ENCODE measurements around the gene CTCF.

CTCF gene

GRCh38 chr16:67549936-67550335 lies 12.4 kb upstream of the CTCF start:
- no peak for DNase-seq
- no peak overlapping the region for H3K4me3 Mint-ChIP-seq
- H3K27me3 Mint-ChIP-seq: no peaks in the 10 kb centered on the region
- H3K36me3 Mint-ChIP-seq (ENCODE audit: low read depth): peaks cover 34% of the 10 kb centered on the region
- peak overlapping the region; percentile 74 for H3K27ac Mint-ChIP-seq
- no peaks in the 10 kb centered on the region for H3K9me3 Mint-ChIP-seq
- peaks cover 54% of the 10 kb centered on the region for H3K4me1 Mint-ChIP-seq (ENCODE audit: low read depth)

GRCh38 chr16:67551091-67551490 lies 11.2 kb upstream of the CTCF start:
- Mint-ChIP-seq H3K9me3 (no peaks in the 10 kb centered on the region), H3K4me1 (ENCODE audit: low read depth) (peaks cover 64% of the 10 kb centered on the region), H3K27ac (no peak overlapping the region), H3K36me3 (ENCODE audit: low read depth) (peaks cover 28% of the 10 kb centered on the region), H3K27me3 (no peaks in the 10 kb centered on the region), H3K4me3 (no peak overlapping the region)
- DNase-seq: no peak

DNA sequence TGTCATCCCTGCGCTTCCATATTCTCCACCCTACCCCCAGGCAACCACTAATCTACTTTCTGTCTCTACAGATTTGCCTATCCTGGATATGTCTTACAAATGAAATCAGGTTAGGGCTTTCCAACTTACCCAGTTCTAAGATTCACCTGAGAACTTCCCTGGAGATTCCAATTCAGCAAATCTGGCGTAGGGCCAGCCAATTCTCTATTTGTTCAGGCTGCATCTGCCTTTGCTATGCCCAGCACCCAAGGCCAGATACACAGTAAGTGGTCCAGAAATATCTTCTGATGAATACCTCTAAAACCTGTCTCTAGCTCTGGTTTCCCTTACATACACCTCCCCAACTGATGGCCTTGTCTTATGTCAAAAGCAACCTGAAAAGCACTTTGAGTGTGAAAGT lies 10.4 kb upstream of the CTCF start:
- Mint-ChIP-seq H3K27ac (peak overlapping the region; percentile 91), H3K4me1 (ENCODE audit: low read depth) (peaks cover 67% of the 10 kb centered on the region), H3K36me3 (ENCODE audit: low read depth) (peaks cover 20% of the 10 kb centered on the region), H3K27me3 (no peaks in the 10 kb centered on the region), H3K9me3 (no peaks in the 10 kb centered on the region), H3K4me3 (no peak overlapping the region)
- no peak for DNase-seq

- DNase-seq: no peak
- no peaks in the 10 kb centered on the region for H3K9me3 Mint-ChIP-seq
- no peaks in the 10 kb centered on the region for H3K27me3 Mint-ChIP-seq
- H3K4me1 Mint-ChIP-seq (ENCODE audit: low read depth): peaks cover 67% of the 10 kb centered on the region
- no peak overlapping the region for H3K4me3 Mint-ChIP-seq
- peak overlapping the region; percentile 91 for H3K27ac Mint-ChIP-seq
- peaks cover 20% of the 10 kb centered on the region for H3K36me3 Mint-ChIP-seq (ENCODE audit: low read depth)
These were observed 9.8 kb upstream of the CTCF start for GRCh38 chr16:67552476-67552875.

DNA sequence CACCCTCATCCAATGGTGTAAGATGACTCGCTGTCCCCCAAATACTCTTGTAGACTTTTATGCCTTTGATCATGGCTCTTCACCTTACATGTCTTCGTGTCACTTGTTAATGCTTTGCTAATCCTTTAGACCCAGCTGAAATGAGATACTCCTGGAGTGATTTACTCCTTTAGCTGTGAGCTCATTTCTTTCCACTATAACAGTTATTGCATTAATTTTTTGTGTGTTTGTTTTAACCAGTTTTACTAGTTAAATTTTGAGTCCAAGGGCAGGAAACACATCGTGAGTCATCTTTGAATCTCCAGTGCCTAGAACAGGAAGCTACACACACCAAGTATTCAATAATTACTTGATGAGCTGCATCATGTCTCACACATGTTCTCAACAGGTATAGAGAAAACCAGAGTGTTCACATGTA lies 6.5 kb upstream of the CTCF start:
- peak overlapping the region; percentile 56 for H3K4me3 Mint-ChIP-seq
- H3K4me1 Mint-ChIP-seq (ENCODE audit: low read depth): peaks cover 61% of the 10 kb centered on the region
- H3K27ac Mint-ChIP-seq: peak overlapping the region; percentile 97
- DNase-seq: no peak
- H3K36me3 Mint-ChIP-seq (ENCODE audit: low read depth): peaks cover 24% of the 10 kb centered on the region
- H3K9me3 Mint-ChIP-seq: no peaks in the 10 kb centered on the region
- H3K27me3 Mint-ChIP-seq: no peaks in the 10 kb centered on the region

DNA sequence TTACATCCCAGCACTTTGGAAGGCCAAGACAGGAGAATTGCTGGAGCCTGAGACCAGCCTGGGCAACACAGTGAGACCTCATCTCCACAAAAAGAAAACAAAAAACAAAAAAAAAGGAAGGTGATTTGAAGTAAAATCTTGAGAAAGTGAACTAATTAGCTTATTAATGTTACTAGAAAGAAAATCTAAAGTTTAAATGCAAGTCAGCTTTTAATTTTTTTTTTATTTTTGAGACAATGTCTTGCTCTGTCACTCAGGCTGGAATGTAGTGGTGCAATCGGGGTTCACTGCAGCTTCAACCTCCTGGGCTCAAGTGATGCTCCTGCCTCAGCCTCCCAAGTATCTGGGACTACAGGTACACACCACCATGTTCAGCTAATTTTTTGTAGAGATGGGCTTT lies 3.5 kb upstream of the CTCF start:
- Mint-ChIP-seq H3K4me1 (ENCODE audit: low read depth) (peaks cover 50% of the 10 kb centered on the region), H3K36me3 (ENCODE audit: low read depth) (peaks cover 33% of the 10 kb centered on the region), H3K4me3 (no peak overlapping the region), H3K9me3 (no peaks in the 10 kb centered on the region), H3K27ac (peak overlapping the region; percentile 50), H3K27me3 (no peaks in the 10 kb centered on the region)
- DNase-seq: no peak

GRCh38 chr16:67560827-67561342 lies 1.4 kb upstream of the CTCF start:
- peaks cover 49% of the 10 kb centered on the region for H3K4me1 Mint-ChIP-seq (ENCODE audit: low read depth)

GRCh38 chr16:67561501-67561823 lies 864 bp upstream of the CTCF start:
- Mint-ChIP-seq H3K4me1 (ENCODE audit: low read depth) (peaks cover 46% of the 10 kb centered on the region), H3K36me3 (ENCODE audit: low read depth) (peaks cover 35% of the 10 kb centered on the region), H3K27me3 (no peaks in the 10 kb centered on the region), H3K4me3 (peak overlapping the region; percentile 87), H3K27ac (peak overlapping the region; percentile 94), H3K9me3 (no peaks in the 10 kb centered on the region)
- no peak for DNase-seq

More at GRCh38 chr16:67560827-67561342, 1.4 kb upstream of the CTCF start:
- peak overlapping the region; percentile 94 for H3K27ac Mint-ChIP-seq
- H3K4me3 Mint-ChIP-seq: peak overlapping the region; percentile 87
- no peak for DNase-seq
- no peaks in the 10 kb centered on the region for H3K27me3 Mint-ChIP-seq
- H3K36me3 Mint-ChIP-seq (ENCODE audit: low read depth): peaks cover 35% of the 10 kb centered on the region
- H3K9me3 Mint-ChIP-seq: no peaks in the 10 kb centered on the region

DNA sequence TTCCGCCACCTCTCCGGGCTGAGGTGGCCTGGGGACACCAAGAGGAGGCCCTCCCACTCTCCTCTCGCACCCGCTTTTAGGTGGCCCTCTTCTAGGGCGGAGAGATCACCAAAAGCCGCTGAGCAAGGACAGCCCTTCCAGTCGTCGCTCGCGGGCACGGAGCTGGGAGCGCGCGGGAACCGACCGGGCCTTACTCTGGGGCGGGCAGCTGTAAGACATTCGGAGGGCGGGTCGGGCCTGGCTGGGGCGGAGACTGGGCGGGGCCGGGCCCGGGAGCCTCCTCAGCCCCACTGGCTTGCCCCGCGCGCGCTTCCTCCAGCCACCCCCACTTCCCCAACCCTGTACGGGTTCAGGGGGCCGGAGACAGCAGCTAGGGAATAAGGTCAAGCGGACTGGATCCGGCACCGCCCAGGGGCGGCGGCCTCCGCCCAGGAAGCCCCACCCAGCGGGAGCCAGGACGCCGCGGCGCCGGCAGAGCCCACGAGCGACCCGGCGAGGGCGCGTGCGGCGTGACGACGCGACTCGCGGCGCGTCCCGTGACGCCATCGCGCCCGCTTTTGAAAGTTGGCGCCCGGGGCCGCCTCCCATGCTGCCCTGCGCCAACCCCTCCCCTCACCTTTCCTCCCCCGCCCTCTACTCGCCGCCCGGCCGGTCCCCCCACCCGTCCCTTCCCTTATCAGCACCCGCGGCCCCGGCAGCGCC lies 351 bp upstream of the CTCF start:
- peak overlapping the region; percentile 94 for H3K27ac Mint-ChIP-seq
- DNase-seq: peak; percentile 98
- H3K4me3 Mint-ChIP-seq: peak overlapping the region; percentile 87
- H3K9me3 Mint-ChIP-seq: no peaks in the 10 kb centered on the region
- peaks cover 35% of the 10 kb centered on the region for H3K36me3 Mint-ChIP-seq (ENCODE audit: low read depth)
- H3K27me3 Mint-ChIP-seq: no peaks in the 10 kb centered on the region
- H3K4me1 Mint-ChIP-seq (ENCODE audit: low read depth): peaks cover 46% of the 10 kb centered on the region

DNA sequence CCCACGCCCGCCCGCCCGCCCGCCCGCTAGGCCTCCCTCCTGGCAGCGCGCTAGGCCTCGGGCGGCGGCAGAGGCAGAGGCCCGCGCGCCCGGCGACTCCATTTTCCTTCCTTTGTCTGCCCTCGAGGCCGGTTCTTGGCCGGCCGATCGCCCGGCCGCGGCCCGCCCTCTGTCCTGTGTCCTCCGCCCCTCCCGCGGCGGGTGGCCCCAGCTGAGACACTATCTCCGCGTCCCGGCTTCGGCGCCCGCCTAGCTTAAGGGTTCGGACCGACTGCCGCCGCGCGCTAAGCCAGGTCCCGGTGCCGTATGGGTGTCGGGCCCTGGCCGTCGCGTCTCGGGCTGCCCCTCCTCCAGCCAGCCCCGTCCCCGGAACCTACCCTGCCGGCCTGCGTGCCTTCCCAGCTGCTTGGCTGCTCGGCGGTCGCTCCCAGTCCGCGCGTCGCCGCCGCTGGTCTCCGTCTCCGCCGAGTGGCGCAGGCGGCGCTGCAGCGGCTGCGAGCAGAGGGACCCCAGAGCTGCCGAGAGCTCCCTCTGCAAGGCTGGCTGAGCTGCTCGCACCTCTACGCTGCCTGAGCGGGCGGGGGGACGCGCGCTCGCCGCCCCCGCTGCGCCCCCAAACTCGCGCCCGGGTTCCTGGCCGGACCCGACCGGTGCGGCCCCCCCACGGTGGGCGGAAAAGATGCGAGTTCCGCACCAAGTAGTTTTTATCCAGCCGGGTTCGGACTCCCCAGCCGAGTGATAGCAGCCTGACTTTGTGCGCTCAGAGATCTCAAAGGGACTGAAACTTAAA lies 787 bp downstream of the CTCF start:
- Mint-ChIP-seq H3K27me3 (no peaks in the 10 kb centered on the region), H3K27ac (peak overlapping the region; percentile 91), H3K9me3 (no peaks in the 10 kb centered on the region), H3K4me1 (ENCODE audit: low read depth) (peaks cover 43% of the 10 kb centered on the region), H3K4me3 (peak overlapping the region; percentile 84), H3K36me3 (ENCODE audit: low read depth) (peaks cover 34% of the 10 kb centered on the region)
- peak; percentile 79 for DNase-seq

DNA sequence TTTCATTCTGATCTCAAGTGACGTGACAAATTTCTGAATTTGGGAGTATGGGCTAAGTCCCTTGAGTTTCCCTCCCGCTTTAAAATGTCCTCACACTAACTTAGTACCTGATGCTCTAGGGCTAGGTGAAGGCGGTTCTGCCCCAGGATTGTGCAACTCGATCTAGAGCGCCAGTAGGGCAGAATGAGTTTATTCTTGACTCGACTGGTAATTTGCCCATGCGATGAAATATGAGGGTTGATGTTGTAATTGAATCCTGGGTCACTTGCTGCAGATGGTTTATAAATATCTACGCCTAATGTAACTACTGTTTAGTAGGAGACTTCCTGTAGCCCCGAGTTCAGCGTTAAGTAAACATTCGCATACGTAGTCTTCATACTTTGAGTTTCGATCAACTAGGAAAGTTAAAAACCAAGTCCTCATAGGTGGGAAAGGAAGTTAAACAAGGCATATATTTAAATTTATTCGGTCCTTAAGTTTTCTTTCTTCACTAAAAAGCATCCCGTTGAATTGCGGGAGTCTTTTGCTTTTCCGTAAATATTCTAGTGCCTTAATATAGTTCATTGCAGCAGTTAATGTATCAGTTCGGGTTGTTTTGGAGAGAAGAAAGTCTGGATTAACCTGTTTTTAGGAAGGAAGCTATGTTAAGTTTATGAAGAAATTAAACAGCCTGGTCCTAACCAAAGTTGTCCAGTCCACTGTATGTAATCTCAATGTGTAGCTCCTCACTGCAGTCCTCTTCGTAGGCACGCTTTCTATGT lies 1.6 kb downstream of the CTCF start:
- no peaks in the 10 kb centered on the region for H3K27me3 Mint-ChIP-seq
- no peak for DNase-seq
- peak overlapping the region; percentile 84 for H3K4me3 Mint-ChIP-seq
- H3K9me3 Mint-ChIP-seq: no peaks in the 10 kb centered on the region
- H3K36me3 Mint-ChIP-seq (ENCODE audit: low read depth): peaks cover 33% of the 10 kb centered on the region
- H3K4me1 Mint-ChIP-seq (ENCODE audit: low read depth): peaks cover 47% of the 10 kb centered on the region
- peak overlapping the region; percentile 91 for H3K27ac Mint-ChIP-seq

DNA sequence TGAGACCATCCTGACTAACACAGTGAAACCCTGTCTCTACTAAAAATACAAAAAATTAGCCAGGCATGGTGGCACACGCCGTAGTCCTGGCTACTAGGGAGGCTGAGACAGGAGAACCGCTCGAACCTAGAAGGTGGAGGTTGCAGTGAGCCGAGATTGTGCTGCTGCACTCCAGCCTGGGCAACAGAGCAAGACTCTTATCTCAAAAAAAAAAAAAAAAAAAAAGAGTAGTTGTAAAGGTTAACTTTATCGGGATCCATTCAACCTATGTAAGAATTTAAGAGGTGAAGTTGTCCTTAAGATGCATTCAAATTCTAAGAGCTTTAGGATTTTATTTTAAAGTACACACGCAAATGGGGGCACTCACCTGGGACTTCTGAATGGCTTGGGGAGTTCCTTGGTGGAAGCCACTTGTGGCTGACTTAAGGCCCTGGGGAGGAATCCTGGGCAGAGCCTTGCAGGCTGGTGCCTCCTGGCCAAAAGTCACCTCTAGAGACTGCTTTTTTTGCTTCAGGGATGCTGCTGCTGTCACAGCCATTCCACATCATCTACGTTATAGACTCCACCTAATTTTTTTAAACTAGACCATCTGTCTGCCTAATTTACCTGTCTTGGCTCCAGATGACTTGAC lies 3.3 kb downstream of the CTCF start:
- Mint-ChIP-seq H3K9me3 (no peaks in the 10 kb centered on the region), H3K36me3 (ENCODE audit: low read depth) (peaks cover 29% of the 10 kb centered on the region), H3K27ac (peak overlapping the region; percentile 91), H3K27me3 (no peaks in the 10 kb centered on the region), H3K4me1 (ENCODE audit: low read depth) (peaks cover 42% of the 10 kb centered on the region), H3K4me3 (no peak overlapping the region)
- DNase-seq: no peak

DNA sequence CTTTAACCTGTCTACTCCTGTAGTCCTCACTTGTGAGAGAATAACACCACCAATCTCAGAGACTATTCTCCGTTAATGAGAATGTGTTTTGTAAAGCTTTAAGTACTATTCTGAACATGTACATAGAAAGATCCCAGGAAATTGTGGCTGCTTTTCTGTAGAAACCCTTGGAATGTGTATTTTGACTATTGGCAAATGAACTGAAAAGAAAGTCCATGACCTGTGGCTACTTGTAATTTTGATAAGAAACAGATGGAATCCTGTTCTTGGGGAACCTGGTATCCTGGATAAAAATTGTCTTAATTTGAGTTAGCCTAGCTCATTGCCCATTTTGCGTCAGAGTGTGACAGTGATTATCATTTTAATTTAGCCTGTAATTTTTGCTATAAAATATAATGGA lies 9.1 kb downstream of the CTCF start:
- no peak for DNase-seq
- H3K36me3 Mint-ChIP-seq (ENCODE audit: low read depth): peaks cover 57% of the 10 kb centered on the region
- peaks cover 27% of the 10 kb centered on the region for H3K4me1 Mint-ChIP-seq (ENCODE audit: low read depth)
- H3K27me3 Mint-ChIP-seq: no peaks in the 10 kb centered on the region
- no peaks in the 10 kb centered on the region for H3K9me3 Mint-ChIP-seq
- H3K27ac Mint-ChIP-seq: peak overlapping the region; percentile 12
- no peak overlapping the region for H3K4me3 Mint-ChIP-seq

DNA sequence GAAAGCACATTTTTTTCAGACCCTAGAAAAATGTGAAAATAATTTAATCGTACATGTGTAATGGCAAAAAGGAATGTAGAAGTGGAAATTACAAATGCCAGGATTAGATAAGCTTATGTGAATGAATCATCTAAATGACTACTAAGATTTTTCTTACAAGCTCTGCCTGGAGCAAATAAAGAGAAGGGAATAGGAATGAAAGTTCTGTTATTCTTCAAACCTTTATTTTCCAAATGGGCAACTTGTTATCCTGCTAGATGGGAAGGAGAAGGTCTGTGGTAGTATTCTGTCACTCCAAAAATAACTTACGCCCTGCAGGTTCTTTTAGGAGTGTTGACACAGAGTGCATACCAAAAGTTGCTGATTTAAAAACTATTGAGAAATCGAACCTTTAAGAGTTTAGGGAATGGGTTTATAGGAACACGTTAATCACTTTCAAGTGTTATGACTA lies 9.7 kb downstream of the CTCF start:
- Mint-ChIP-seq H3K9me3 (no peaks in the 10 kb centered on the region), H3K27me3 (no peaks in the 10 kb centered on the region), H3K4me1 (ENCODE audit: low read depth) (peaks cover 25% of the 10 kb centered on the region), H3K36me3 (ENCODE audit: low read depth) (peaks cover 61% of the 10 kb centered on the region), H3K4me3 (no peak overlapping the region), H3K27ac (no peak overlapping the region)
- no peak for DNase-seq

All from activated T-cell treated with anti-CD3 and anti-CD28 coated beads, Interleukin-2, amount 50 U/mL, for 24 hours (primary cell).